GM18868 (cell line): ENCODE results near the gene TKT.

Experiments used
- ATAC-seq: cut with Tn5 transposase; IDR thresholded peaks from one replicate; pipeline ENCODE4 v1.9.1; 2021; ENCODE audit warnings: mild to moderate bottlenecking, moderate library complexity; ENCODE audit not compliant: unreplicated experiment

The TKT gene

DNA sequence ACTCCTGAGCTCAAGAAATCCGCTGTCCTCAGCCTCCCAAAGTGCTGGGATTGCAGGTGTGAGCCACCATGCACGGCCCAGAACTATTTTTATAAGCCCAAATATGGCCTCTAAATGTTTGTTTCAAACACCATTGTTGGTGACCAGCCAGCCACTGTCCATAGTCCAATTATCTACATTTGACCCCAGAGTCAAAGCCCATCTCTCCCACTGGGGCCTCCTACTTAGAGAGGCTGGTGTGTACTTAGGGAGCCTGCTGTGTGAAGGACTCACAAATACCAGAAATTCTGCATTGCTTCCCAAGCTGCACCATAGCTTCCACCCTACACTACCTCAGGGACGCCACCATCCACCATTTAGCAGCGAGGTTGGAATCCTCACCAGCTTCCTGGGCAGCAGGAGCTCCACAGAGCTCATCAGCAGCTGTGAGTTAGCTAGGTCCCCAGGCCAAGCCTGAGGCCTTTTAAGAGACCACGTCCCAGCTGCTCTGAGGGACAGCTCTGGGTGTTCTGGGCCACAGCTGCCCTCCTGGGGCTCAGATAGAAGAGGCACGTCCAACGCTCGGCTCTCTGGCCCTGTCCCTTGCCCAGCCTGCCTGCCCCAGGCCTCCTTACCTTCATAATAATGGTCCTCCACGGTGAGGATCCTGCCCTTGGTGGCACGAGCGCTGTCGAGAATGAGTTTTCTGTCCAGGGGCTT lies 29.5 kb downstream of the TKT start:
- no peak for ATAC-seq

GRCh38 chr3:53225651-53226050 lies 30.2 kb downstream of the TKT start:
- ATAC-seq = no peak

- no peak for ATAC-seq
Observed at GRCh38 chr3:53225181-53225580, 30.6 kb downstream of the TKT start.

GRCh38 chr3:53224536-53224935 lies 31.3 kb downstream of the TKT start:
- ATAC-seq = no peak

DNA sequence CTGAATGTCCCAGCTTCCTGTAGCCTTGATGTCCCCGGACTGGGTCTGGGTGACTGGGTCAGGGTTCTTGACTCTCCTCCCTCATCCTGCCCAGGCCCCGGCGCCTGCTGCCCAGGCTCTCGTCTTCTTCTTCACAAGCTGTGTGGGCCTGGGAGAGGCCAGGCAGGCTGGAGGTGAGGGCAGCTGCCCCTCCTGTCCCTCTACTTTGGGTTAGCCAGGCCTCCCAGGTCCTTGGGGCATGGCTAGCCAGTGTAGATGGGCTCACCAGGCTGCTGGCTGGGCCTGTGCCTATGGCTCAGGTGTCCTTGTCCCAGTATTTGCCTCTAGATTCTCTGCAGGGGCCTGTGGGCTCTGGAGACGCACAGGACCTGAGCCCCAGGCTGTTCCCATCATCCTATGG lies 31.8 kb downstream of the TKT start:
- ATAC-seq = no peak

DNA sequence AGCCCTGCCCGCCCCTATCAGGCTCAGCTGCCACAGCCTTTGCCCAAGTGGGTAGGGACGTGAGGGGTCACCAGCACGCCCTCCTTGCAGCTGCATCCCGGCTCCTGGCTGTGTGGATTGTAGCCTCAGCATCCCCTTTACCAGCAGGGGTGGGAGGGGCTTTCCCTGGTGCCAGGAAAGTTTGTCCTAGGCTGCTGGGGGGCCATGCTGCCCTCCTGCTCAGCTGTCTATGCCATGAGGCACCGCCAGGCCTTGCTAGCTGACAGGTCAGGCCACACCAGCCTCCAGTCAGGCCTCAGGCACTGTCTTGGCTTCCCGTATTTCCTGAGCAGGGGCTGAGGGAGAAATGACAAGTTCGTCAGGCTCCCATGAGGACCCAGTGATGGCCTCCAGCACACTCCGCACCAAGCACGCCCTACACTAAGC lies 32.3 kb downstream of the TKT start:
- ATAC-seq = no peak

GRCh38 chr3:53223025-53223424 lies 32.8 kb downstream of the TKT start:
- no peak for ATAC-seq

DNA sequence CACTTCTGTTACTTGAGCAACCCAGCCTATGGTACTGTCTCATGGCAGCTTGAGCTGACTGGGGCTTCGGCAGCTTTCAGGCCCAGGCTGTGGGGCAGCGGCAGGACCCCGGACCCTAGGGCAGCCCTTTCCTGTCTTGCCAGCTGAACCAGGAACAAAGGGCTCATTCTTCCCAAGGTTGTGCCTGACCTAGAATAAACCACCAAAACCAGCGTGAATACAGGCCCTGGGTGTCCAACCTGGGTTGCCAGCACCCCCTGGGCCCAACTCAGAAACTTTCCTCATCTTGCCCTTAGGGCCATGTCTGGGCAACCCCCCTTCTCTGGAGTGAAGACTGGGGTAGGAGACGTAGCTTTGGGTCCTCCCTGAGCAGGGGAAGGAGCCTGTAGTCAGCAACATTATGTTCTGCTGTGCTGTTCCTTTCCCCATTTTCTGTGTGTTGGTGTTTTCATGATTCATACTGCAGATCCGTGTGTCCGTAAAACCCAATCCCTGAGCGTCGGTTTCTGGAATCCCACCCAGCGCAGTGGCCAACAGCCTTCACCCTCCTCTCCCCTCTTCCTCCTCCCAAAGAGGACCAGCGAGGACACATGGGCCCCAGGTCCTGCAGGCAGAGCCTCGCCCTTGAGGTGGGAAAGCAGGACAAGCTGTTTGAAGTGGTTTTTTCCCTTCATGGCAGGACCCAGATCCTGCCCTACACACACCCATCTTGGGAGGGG lies 33.5 kb downstream of the TKT start:
- ATAC-seq = no peak

DNA sequence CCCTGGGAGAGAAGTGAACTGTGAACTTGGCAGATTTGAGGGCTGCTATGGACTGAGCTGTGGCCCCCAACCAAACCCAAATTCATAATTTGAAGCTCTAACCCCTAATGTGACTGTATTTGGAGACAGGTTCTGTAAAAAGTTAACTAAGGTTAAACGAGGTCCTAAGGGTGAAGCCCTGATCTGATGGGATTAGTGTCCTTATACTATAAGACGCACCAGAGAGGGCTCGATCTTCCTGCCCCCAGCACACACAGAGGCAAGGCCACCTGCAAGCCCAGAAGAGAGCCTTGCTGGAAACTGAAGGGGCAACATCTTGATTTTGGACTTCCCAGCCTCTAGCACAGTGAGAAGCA lies 34.0 kb downstream of the TKT start:
- no peak for ATAC-seq

GRCh38 chr3:53221345-53221744 lies 34.5 kb downstream of the TKT start:
- no peak for ATAC-seq

DNA sequence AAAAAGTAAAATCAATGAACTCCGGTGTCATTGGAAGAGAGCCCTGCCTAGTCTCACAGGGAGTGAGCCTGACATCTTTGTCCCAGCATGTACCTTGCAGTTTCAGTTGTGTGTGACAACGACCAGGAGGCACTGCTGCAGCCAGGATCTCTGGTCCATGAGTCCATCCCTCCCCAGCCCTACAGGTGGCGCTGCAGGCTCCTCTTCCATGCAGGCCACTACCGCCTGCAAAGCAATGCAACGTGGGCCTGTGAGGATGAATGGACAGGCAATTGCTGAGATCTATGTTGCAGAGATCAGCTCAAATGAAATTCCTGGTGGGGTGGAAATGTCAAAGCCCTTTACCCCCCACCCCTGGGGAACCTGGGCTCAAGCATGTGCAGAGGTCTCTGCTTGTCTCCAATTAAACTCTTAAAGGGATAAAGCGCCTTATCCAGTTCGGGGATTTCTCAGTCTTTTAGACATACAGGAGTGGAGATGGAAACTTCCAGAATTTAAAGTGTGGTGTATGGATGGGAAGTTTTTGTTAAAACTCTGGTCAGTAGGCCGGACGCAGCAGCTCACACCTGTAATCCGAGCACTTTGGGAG lies 35.8 kb downstream of the TKT start:
- peak; percentile 81 for ATAC-seq

- ATAC-seq = peak; percentile 74
Observed at GRCh38 chr3:53218131-53218530, 37.7 kb downstream of the TKT start.

DNA sequence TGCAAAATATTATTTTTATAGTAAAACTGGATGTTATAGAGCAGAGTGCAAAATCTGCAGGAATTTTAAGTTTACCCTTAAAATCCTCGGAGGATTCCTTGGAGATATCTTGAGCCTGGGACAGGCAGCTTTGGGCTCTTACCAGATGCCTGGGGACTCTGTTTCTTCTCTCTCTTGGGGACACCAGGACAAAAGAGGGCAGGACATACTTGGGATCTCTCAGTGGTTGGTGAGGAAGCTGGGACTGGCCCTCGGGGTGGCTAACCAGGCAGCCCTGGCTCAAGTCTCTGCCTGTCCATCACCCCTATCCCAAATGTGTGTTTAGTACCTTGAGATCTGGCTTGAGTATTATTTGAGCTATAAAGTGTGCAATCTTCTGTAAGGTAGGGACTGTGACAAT lies 38.6 kb downstream of the TKT start:
- ATAC-seq = no peak

DNA sequence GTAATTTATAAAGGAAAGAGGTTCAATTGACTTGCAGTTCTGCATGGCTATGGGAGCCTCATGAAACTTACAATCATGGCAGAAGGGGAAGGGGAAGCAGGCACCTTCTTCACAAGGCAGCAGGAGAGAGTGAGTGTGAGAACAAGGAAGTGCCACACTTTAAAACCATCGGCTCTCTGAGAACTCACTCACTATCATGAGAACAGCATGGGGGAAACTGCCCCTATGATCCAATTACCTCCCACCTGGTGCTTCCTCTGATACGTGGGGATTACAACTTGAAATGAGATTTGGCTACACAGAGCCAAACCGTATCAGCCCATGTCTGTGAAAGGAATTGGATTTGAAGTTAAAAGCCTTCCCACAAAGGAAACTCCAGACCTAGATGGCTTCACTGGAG lies 39.1 kb downstream of the TKT start:
- ATAC-seq = no peak

GRCh38 chr3:53215816-53216215 lies 40.0 kb downstream of the TKT start:
- no peak for ATAC-seq

DNA sequence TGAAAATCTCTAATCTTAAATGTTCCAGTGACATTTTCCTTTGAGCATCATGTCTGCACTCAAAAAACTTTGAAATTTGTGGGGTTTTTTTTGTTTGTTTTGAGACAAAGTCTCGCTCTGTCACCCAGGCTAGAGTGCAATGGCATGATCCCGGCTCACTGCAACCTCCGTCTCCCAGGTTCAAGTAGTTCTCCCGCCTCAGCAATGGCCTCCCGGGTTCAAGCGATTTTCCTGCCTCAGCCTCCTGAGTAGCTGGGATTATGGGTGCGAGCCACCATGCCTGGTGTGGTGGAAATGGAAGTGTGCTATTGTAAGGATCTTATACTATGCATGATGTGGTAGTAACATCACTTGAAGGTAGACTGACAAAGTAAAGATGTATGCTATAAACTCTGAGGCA lies 42.5 kb downstream of the TKT start:
- no peak for ATAC-seq

GRCh38 chr3:53211706-53212702 lies 43.8 kb downstream of the TKT start:
- ATAC-seq = no peak

DNA sequence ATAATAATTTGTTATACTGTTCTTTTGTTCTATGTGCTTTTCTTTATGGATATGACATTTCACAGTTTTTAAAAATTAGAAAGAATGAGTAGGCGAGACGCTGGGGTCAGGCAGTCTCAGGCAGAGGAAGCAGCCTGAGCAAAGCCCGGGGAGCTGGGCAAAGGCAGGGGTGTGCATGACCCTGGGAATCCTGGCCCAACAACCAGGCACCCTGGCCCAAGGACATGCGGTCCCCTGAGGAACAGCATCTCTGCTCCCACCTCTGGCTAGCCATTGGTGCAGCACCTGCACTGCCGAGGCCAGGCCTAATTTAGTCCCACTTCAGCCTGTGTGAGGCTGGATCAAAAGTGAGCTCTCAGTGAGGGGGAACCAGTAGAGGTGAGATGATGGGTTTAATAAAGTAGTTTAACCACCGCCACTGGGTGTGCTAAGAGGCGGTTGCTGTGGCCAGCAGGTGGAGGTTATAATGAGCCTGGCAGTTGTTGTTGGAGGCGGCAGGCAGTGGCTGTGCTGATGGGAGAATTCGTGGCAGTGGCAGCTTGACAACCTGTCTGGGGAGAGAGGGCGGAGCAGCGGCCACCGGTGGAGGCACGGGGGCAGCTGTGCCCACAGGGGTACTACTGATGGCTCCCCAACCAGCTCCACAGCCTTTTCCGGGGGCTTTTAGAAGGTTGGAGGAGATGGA lies 53.3 kb downstream of the TKT start:
- ATAC-seq = no peak

GRCh38 chr3:53200501-53201498 lies 55.0 kb downstream of the TKT start:
- no peak for ATAC-seq
